Activated CD4-positive, alpha-beta T cell treated with anti-CD3 and anti-CD28 coated beads, Interleukin-2, amount 50 U/mL, for 1 hour (primary cell): ENCODE data around the gene KRT17.
"Not testable (repeated sequence)": the region's sequence is repeated elsewhere in the genome, so short reads cannot be mapped to it uniquely, and the experiment has no call there.

Experiments used
- DNase-seq: peaks from one replicate; pipeline ENCODE4 v3.0.0-alpha.2; 2020

KRT17 gene

DNA sequence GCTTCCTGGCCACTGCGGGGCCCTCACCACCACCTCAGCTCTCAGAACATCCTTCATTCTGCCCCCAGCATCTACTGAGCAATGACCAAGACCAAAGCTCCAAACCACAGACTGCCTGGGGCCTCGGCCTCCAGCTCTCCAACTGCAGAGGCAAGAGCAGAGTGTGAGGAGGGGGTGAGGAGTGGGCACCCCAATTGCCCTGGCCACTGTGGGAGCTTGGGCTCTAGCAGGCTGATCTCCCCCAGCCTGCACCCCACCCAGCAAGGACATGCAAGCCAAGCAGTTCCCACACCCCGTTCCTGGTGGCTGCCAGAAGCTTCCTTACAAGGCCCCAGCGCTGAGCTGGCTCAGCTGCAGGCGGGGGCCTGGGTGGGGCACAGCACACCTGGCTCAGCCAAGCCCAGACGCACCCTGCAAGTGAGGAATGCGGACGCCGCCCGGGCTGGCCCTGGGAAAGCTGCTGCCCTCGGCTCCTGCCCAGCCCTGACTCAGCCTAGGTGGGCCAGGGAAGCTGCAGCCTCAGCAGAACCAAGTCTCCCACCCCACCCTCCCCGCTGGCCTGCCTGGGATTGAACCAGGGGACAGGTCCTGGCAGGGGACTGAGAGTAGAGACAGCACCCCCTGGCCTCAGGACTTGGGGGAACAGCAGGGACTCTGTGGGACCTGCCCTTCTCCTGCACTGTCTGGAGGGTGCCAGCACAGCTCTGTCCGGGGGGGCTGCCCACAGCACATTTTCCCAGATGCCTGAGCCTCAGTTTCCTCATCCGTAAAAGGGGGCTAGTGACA, 29.7 kb upstream of the KRT17 start:
- DNase-seq = no peak

- DNase-seq = no peak
Observed at GRCh38 chr17:41653421-41653820, 29.0 kb upstream of the KRT17 start.

GRCh38 chr17:41652461-41652970, 28.1 kb upstream of the KRT17 start:
- DNase-seq = no peak

GRCh38 chr17:41651625-41652460, 27.5 kb upstream of the KRT17 start:
- no peak for DNase-seq

GRCh38 chr17:41650794-41651624, 26.6 kb upstream of the KRT17 start:
- no peak for DNase-seq

- DNase-seq = no peak
Observed at GRCh38 chr17:41649923-41650519, 25.6 kb upstream of the KRT17 start.

DNA sequence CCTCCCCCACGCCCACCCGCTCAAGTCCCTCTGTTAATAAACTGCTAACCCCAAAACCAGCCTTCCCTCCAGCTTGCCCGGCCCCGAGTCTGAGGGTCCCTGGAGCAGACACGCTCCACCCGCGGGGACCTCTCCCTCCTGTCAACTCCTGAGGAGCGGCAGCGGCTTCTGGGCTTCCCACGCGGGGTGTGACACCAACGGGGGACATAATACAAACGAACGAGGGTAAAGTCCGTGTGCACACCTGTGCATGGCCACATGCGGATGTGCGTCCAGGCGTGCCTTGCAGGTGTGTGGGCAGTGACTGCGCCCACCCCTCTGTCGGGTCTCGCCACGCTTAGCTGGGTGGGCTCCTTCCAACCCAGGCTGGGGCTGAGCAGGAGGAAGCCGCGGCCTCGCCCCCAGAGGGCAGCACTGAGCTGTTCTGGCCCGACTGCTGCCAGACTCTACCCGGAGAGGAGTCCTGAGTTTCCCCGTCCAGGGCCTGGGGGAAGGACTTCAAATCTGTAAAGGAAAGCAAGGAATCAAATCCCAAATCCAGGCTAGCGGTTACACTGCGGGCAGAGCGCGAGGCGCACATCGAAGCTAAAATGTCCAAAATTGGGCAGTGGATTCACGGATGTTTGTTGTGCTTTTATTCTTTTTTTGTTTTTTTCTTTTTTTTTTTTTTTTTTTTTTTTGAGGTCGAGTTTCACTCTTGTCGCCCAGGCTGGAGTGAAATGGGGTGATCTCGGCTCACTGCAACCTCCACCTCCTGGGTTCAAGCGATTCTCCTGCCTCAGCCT, 24.2 kb upstream of the KRT17 start:
- peak; percentile 86 for DNase-seq

- peak; percentile 90 for DNase-seq
Observed at GRCh38 chr17:41647940-41648410, 23.6 kb upstream of the KRT17 start.

- DNase-seq = no peak
Observed at GRCh38 chr17:41647038-41647813, 22.9 kb upstream of the KRT17 start.

DNA sequence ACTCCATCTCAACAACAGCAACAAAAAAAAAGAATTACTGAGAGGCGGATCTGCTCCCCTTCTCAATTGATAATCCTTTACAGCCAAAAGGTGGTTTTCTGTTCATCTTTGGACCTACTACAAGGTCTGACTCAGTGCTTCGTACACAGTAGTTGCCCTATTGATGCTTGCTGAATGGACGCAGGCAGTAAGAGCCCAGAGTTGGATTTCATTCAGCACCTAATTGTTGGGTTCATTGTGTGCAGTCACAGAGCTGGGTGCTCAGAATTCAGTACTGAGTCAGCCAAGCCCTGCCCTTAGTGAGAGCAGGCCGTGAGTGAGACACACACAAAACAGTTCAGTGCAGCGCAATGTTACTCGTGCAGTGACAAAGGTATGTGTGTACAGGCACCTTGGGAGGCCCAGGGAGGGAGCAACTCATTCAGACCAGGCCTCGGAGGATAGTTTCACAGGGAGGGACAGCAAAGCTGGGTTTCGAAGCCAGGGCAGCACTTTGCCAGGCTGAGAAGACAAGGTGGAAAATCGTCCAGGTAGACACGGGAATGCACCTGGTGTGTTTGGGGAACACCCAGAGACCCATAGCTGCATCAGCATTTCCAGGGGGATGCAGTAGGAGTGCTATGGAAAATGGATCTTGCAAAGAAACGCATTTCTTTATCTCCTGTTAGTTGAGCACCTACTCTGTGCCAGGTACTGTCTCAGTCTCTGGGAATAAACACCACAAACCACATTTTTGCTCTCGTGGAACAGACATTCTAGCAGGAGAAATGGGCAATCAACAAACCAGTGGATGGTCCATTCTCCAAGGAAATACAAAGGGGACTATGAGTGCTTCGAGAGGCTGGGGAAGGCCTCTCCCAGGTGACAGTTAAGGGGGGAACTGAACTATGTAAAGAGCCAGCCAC, 18.1 kb upstream of the KRT17 start:
- DNase-seq = no peak

GRCh38 chr17:41640596-41640995, 16.2 kb upstream of the KRT17 start:
- not testable (repeated sequence) for DNase-seq

- DNase-seq = no peak
Observed at GRCh38 chr17:41639492-41640473, 15.4 kb upstream of the KRT17 start.

GRCh38 chr17:41638941-41639340, 14.6 kb upstream of the KRT17 start:
- no peak for DNase-seq

- DNase-seq = no peak
Observed at GRCh38 chr17:41638194-41638593, 13.8 kb upstream of the KRT17 start.

GRCh38 chr17:41636652-41637051, 12.3 kb upstream of the KRT17 start:
- DNase-seq = no peak

GRCh38 chr17:41635121-41636097, 11.0 kb upstream of the KRT17 start:
- DNase-seq = no peak

DNA sequence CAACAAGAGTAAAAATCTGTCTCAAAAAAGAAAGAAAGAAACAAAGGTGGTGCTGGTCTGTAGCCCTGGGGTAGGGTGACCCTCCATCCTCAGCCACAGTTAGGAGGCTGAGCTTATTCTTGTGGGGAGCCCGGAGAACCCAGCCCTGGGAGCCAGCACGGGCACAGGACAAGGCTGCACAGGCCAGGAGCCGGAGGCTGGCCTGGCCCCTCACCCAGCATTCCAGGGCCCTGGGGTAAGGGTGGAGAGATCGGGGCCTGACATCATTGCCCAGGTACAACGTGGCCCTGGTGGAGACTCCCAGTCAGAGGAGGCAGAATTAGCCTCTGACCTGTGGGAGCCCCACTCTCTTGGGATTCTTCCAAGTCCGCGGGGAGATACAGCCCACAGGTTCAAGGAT, 10.3 kb upstream of the KRT17 start:
- no peak for DNase-seq
